PC-3 (cell line): ENCODE data around the gene TNS3.

Source experiments
- EZH2 ChIP-seq: fragments of 300-600 bp; sonication (generic); IDR thresholded peaks from one replicate; pipeline ENCODE4 v1.6.1; 2017; ENCODE audit warnings: antibody characterized with exemption, mild to moderate bottlenecking, low read length; ENCODE audit not compliant: unreplicated experiment
- TF ChIP-seq, protein P1 (sequence below): fragments of 300-600 bp; sonication (generic); conservative IDR thresholded peaks from 2 replicates; pipeline ENCODE4 v1.5.1; 2017; ENCODE audit warnings: antibody characterized with exemption, low read depth, mild to moderate bottlenecking, low read length

DNA sequence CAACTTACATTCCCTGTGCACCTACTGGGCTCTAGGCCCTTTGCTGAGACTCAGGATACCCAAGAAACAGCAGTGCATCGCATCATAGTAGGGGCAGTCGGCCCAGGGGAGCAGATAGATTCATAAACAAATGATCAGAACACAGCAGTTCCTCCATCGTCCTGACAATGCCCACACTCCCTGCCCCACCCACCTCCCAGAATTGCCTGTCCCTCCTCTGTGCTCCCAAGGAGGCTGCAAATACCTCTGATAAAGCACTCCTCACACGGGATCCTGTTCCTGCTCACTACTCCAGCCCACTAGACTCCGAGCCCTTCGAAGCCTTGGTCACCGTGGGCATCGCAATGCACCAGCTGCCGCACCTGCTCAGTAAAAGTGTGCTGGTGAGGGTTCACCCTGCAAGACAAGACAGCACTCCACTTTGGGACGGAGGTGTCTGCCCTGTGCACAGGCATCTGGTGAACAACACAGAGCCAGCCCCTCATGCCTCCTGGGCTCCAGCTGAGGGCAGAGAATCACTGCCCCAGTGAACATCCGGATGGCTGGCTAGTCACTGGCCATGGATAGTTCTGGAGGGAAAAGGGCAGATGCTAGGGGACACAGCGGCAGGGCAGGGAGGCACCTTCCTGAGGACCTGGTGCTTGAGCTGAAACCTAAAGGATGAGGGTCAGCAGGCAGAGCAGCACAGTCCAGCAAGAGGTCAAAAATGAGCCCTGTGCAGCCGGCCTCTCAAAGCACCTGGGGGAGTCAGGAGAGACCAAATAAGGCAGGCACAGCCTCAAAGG, 60.7 kb downstream of the TNS3 start:
- TF ChIP-seq EZH2, result no peak
- TF ChIP-seq, protein P1, sequence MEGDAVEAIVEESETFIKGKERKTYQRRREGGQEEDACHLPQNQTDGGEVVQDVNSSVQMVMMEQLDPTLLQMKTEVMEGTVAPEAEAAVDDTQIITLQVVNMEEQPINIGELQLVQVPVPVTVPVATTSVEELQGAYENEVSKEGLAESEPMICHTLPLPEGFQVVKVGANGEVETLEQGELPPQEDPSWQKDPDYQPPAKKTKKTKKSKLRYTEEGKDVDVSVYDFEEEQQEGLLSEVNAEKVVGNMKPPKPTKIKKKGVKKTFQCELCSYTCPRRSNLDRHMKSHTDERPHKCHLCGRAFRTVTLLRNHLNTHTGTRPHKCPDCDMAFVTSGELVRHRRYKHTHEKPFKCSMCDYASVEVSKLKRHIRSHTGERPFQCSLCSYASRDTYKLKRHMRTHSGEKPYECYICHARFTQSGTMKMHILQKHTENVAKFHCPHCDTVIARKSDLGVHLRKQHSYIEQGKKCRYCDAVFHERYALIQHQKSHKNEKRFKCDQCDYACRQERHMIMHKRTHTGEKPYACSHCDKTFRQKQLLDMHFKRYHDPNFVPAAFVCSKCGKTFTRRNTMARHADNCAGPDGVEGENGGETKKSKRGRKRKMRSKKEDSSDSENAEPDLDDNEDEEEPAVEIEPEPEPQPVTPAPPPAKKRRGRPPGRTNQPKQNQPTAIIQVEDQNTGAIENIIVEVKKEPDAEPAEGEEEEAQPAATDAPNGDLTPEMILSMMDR, result no peak
